Neural progenitor cell (in vitro differentiated cells): Measurements from ENCODE around the gene TTC39C. TPM values are rescaled to one million over a fixed set of nuclear protein-coding genes. Genes with fewer than 3 reads are reported as not detected.
A peak's percentile ranks its signal among the peaks of the same experiment; 100 is the strongest.

ENCODE experiments used
- DNase-seq: peaks from one replicate; pipeline ENCODE4 v3.0.0-alpha.2; 2016; ENCODE audit warnings: low spot score
- H2AFZ ChIP-seq: fragments of 200-600 bp; sonication (generic); replicated peaks from 2 replicates; pipeline ENCODE4 v1.6.1; 2016; ENCODE audit warnings: antibody characterized with exemption
- H3F3A ChIP-seq: fragments of 200-600 bp; sonication (generic); 2 replicates; pipeline ENCODE4 v1.6.1; 2016; ENCODE audit warnings: antibody characterized with exemption, low read depth
- H3K27ac ChIP-seq: fragments of 200-600 bp; sonication (generic); 2 replicates; pipeline ENCODE4 v1.5.1; 2016; ENCODE audit warnings: mild to moderate bottlenecking
- H3K27me3 ChIP-seq: fragments of 200-600 bp; sonication (generic); 2 replicates; pipeline ENCODE4 v1.6.1; 2016; ENCODE audit warnings: mild to moderate bottlenecking, moderate library complexity
- H3K36me3 ChIP-seq: fragments of 200-600 bp; sonication (generic); 2 replicates; pipeline ENCODE4 v1.5.1; 2016
- H3K4me1 ChIP-seq: fragments of 200-600 bp; sonication (generic); 2 replicates; pipeline ENCODE4 v1.6.1; 2016; ENCODE audit warnings: mixed run types
- H3K4me2 ChIP-seq: fragments of 200-600 bp; sonication (generic); 2 replicates; pipeline ENCODE4 v1.6.1; 2016
- H3K4me3 ChIP-seq: fragments of 200-600 bp; sonication (generic); 2 replicates; pipeline ENCODE4 v1.5.1; 2016
- H3K79me2 ChIP-seq: fragments of 200-600 bp; sonication (generic); 2 replicates; pipeline ENCODE4 v1.6.1; 2016; ENCODE audit warnings: low read depth
- H3K9ac ChIP-seq: fragments of 200-600 bp; sonication (generic); 2 replicates; pipeline ENCODE4 v1.6.1; 2016
- H3K9me3 ChIP-seq: fragments of 200-600 bp; sonication (generic); 2 replicates; pipeline ENCODE4 v1.5.1; 2016; ENCODE audit warnings: low read depth
- H4K20me1 ChIP-seq: fragments of 200-600 bp; sonication (generic); 2 replicates; pipeline ENCODE4 v1.6.1; 2016; ENCODE audit warnings: low read depth
- H3K27ac Mint-ChIP-seq: 3 replicates; pipeline ENCODE4 v1.8.0; 2021; ENCODE audit warnings: mixed read lengths
- H3K27me3 Mint-ChIP-seq: 2 replicates; pipeline ENCODE4 v1.8.0; 2022; ENCODE audit warnings: low read depth, mild to moderate bottlenecking, inconsistent platforms, moderate library complexity, mixed read lengths; ENCODE audit not compliant: insufficient read depth
- H3K36me3 Mint-ChIP-seq: 3 replicates; pipeline ENCODE4 v1.8.0; 2021; ENCODE audit warnings: mixed read lengths
- H3K4me1 Mint-ChIP-seq: 3 replicates; pipeline ENCODE4 v1.8.0; 2021; ENCODE audit warnings: mixed read lengths
- H3K4me3 Mint-ChIP-seq: 3 replicates; pipeline ENCODE4 v1.8.0; 2021; ENCODE audit warnings: mild to moderate bottlenecking, moderate library complexity, mixed read lengths
- H3K9me3 Mint-ChIP-seq: 3 replicates; pipeline ENCODE4 v1.8.0; 2020; ENCODE audit warnings: mixed read lengths
- EZH2 ChIP-seq: fragments of 200-600 bp; sonication (generic); IDR thresholded peaks from 2 replicates; pipeline ENCODE4 v1.6.1; 2017; ENCODE audit warnings: antibody characterized with exemption, mild to moderate bottlenecking, moderate library complexity
- EZH2phosphoT487 ChIP-seq: fragments of 200-600 bp; sonication (generic); IDR thresholded peaks from 2 replicates; pipeline ENCODE4 v1.6.1; 2017; ENCODE audit warnings: antibody characterized with exemption
- total RNA-seq: library from RNA; depleted of rRNA; stranded (reverse); fragments of >200 nt; gene quantifications from 2 replicates; pipeline ENCODE4 v1.2.3, GENCODE V29; 2015; ENCODE audit warnings: low replicate concordance
- TF ChIP-seq, protein P1 (sequence below): fragments of 200-600 bp; sonication (generic); IDR thresholded peaks from 2 replicates; pipeline ENCODE4 v1.5.1; 2017; ENCODE audit warnings: antibody characterized with exemption, mild to moderate bottlenecking

Gene TTC39C
- total RNA-seq, 1 donor from 2014 or later, result 27.6 TPM

DNA sequence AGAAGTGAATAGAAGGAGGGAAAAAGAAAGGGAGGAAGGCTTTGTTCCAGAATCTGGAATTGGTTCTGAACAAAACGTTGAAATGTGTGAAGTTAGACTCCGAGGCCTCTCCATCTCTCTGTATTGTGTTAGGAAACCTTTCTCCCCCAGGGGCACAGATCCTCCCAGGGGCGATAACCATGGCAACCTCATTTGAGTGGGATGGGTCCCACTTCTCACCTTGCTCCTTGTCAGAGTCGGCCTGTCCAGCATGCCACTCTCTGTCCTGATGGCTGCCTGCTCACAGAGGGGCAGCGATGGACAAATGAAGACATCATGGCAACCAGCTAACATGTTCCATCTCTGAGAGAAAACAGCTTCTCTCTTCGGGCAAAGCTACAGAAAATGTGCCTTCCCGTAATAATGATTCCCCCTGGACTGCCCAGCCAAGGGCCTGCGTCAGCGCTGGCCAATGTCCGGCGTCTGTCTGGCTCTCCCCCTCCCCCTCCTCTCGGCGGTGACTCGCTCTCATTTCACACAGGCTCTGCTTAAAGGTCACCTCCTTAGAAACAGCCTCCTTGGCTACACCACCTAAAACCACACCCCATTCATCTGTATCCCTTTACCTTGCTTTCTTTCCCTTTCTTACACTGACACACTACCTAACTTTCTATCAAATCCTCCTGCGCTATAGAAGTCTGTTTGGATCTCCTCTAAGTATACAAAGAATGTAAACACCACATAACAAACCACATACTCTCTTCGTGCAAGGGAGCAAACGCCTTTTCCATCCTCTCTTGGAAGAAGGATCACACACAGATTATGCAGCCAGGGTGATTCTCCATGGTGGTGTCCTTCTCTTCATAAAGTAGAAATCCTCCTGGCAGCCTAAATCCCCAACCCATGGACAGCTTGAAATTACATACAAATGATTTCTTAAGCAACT, 32.1 kb upstream of the TTC39C start:
- Mint-ChIP-seq H3K4me1 (peaks cover 30% of the 10 kb centered on the region), H3K36me3 (no peaks in the 10 kb centered on the region), H3K4me3 (peak overlapping the region; percentile 60), H3K9me3 (peaks cover 2% of the 10 kb centered on the region), H3K27me3 (no peaks in the 10 kb centered on the region), H3K27ac (peak overlapping the region; percentile 46)
- no peak overlapping the region for H3K4me3 ChIP-seq
- H3K79me2 ChIP-seq, result no peaks in the 10 kb centered on the region
- peak overlapping the region; percentile 40 for H3K4me2 ChIP-seq
- no peaks in the 10 kb centered on the region for H4K20me1 ChIP-seq
- peak; percentile 30 for DNase-seq
- H2AFZ ChIP-seq, result peak overlapping the region; percentile 56
- no peaks in the 10 kb centered on the region for H3K36me3 ChIP-seq
- H3F3A ChIP-seq, result no peaks in the 10 kb centered on the region
- H3K27ac ChIP-seq, result no peak overlapping the region
- no peaks in the 10 kb centered on the region for H3K27me3 ChIP-seq
- no peak overlapping the region for H3K9ac ChIP-seq
- TF ChIP-seq, protein P1, sequence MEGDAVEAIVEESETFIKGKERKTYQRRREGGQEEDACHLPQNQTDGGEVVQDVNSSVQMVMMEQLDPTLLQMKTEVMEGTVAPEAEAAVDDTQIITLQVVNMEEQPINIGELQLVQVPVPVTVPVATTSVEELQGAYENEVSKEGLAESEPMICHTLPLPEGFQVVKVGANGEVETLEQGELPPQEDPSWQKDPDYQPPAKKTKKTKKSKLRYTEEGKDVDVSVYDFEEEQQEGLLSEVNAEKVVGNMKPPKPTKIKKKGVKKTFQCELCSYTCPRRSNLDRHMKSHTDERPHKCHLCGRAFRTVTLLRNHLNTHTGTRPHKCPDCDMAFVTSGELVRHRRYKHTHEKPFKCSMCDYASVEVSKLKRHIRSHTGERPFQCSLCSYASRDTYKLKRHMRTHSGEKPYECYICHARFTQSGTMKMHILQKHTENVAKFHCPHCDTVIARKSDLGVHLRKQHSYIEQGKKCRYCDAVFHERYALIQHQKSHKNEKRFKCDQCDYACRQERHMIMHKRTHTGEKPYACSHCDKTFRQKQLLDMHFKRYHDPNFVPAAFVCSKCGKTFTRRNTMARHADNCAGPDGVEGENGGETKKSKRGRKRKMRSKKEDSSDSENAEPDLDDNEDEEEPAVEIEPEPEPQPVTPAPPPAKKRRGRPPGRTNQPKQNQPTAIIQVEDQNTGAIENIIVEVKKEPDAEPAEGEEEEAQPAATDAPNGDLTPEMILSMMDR, result no peak
- no peak for TF ChIP-seq EZH2phosphoT487
- TF ChIP-seq EZH2, result no peak
- H3K9me3 ChIP-seq, result no peaks in the 10 kb centered on the region
- peaks cover 21% of the 10 kb centered on the region for H3K4me1 ChIP-seq

DNA sequence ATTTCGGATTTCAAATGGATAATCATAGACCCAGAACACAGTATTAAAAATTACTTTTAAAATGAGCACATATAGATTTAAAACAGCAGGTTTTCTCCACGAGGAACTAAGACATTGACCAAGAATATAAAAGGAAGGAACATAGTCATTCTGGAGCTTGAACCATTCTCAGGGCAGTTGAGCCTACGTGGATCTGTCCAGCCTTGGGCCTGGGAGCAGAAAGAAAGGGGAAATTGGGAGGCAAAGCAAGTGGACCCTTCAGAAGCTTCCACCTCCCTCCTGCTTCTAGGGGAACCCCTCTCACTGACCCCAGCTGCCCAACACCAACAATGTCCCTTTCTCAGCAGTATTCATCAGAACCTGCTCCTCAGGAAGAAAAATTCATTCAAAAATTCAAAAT, 31.4 kb upstream of the TTC39C start:
- Histone ChIP-seq H3K27me3 (no peaks in the 10 kb centered on the region), H4K20me1 (no peaks in the 10 kb centered on the region), H3K4me1 (peaks cover 21% of the 10 kb centered on the region), H3K9ac (no peak overlapping the region), H2AFZ (no peak overlapping the region), H3K4me2 (no peak overlapping the region), H3K36me3 (no peaks in the 10 kb centered on the region), H3K4me3 (no peak overlapping the region), H3F3A (no peaks in the 10 kb centered on the region), H3K9me3 (no peaks in the 10 kb centered on the region), H3K27ac (no peak overlapping the region), H3K79me2 (no peaks in the 10 kb centered on the region)
- Mint-ChIP-seq H3K4me1 (peaks cover 30% of the 10 kb centered on the region), H3K27ac (peak overlapping the region; percentile 1), H3K27me3 (no peaks in the 10 kb centered on the region), H3K36me3 (no peaks in the 10 kb centered on the region), H3K4me3 (no peak overlapping the region), H3K9me3 (no peaks in the 10 kb centered on the region)
- TF ChIP-seq EZH2phosphoT487 (no peak), EZH2 (no peak)
- TF ChIP-seq, protein P1, result no peak
- no peak for DNase-seq

DNA sequence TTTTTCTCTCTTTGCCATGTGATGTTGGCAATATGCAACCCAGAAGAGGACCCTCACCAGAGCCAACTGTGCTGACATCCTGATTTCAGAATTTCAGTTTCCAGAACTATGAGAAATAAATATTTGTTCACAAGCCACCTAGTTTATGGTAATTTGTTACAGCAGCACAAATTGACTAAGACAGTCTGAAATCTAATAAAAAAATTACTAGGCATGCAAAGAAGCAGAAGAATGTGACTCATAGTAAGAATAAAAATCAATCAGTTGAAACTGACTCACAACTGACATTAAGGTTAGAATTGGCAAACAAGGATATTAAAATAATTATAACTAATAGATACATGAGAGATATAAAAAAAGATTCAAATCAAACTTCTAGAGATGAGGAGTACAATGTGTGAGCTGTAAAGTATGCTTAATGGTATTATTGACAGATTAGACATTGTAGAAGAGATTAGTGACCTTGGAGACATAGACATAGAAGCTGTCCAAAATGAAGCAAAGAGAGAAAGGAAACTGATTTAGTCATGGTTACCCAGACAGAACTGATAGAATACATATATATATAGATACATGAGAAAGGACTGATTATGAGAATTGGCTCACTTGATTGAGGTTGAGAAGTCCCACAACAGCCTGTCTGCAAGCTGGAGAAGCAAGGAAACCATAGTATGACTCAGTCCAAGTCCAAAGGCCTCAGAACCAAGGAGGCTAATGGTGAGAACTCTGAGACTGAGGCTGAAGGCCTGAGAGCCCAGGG, 27.8 kb upstream of the TTC39C start:
- H3K9me3 ChIP-seq, result no peaks in the 10 kb centered on the region
- no peak overlapping the region for H3K4me2 ChIP-seq
- Mint-ChIP-seq H3K27ac (no peak overlapping the region), H3K4me1 (peaks cover 22% of the 10 kb centered on the region), H3K27me3 (no peaks in the 10 kb centered on the region), H3K9me3 (no peaks in the 10 kb centered on the region), H3K36me3 (no peaks in the 10 kb centered on the region), H3K4me3 (no peak overlapping the region)
- peaks cover 13% of the 10 kb centered on the region for H3K4me1 ChIP-seq
- no peak overlapping the region for H3K27ac ChIP-seq
- H3K79me2 ChIP-seq, result no peaks in the 10 kb centered on the region
- no peaks in the 10 kb centered on the region for H3K36me3 ChIP-seq
- DNase-seq, result no peak
- no peaks in the 10 kb centered on the region for H3K27me3 ChIP-seq
- no peaks in the 10 kb centered on the region for H3F3A ChIP-seq
- no peak overlapping the region for H3K4me3 ChIP-seq
- no peak overlapping the region for H3K9ac ChIP-seq
- no peak for TF ChIP-seq EZH2phosphoT487
- no peak overlapping the region for H2AFZ ChIP-seq
- no peaks in the 10 kb centered on the region for H4K20me1 ChIP-seq
